SK-N-SH (cell line): ENCODE measurements around the gene RSRC2. TPM values are rescaled to one million over a fixed set of nuclear protein-coding genes. Genes with fewer than 3 reads are reported as not detected.

Experiments used
- CTCF ChIA-PET: fragments of 300-600, 350-600 bp; formaldehyde crosslinking; extraction: SDS; loops from one replicate; lab custom pipeline; 2021; lab: Yijun Ruan, JAX
- POLR2A ChIA-PET: fragments of 350-600 bp; sonication (Branson Sonifier 250); formaldehyde crosslinking; extraction: SDS; loops from one replicate; lab custom pipeline; 2020; ENCODE audit warnings: antibody characterized with exemption, inconsistent platforms; lab: Yijun Ruan, JAX
- DNase-seq: peaks from one replicate; pipeline ENCODE4 v3.0.0; 2012
- H2AFZ ChIP-seq: fragments of 200-600 bp; sonication (generic); 2 replicates; pipeline ENCODE4 v1.8.1; 2016; ENCODE audit warnings: antibody characterized with exemption, mild to moderate bottlenecking, low read depth
- H3F3A ChIP-seq: fragments of 200-600 bp; sonication (generic); replicated peaks from 2 replicates; pipeline ENCODE3; 2016; ENCODE audit warnings: antibody characterized with exemption, mild to moderate bottlenecking; ENCODE audit not compliant: insufficient read depth
- H3K27ac ChIP-seq, 2 experiments: fragments of 200-500 bp in 1 of 2; fragments of 200-600 bp in 1 of 2; sonication (Bioruptor generic) in 1 of 2; sonication (generic), shearing (Covaris generic) in 1 of 2; 2 replicates each; pipeline versions ENCODE4 v1.5.1 to v1.6.1; 2014 to 2016; ENCODE audit warnings: low read depth in 2 of 2, inconsistent platforms in 1 of 2, low read length in 1 of 2, mild to moderate bottlenecking in 1 of 2, mixed read lengths in 1 of 2
- H3K27me3 ChIP-seq: fragments of 200-600 bp; sonication (generic), shearing (Covaris generic); 2 replicates; pipeline ENCODE4 v1.6.1; 2016; ENCODE audit warnings: mixed run types; ENCODE audit not compliant: insufficient read depth
- H3K36me3 ChIP-seq, 2 experiments: fragments of 200-500 bp in 1 of 2; fragments of 200-600 bp in 1 of 2; sonication (Bioruptor generic) in 1 of 2; sonication (generic) in 1 of 2; replicated peaks in 1 of 2; 2 replicates each; pipeline versions ENCODE3 to v1.5.1; 2014 to 2016; ENCODE audit warnings: low read length in 1 of 2, mild to moderate bottlenecking in 1 of 2; ENCODE audit not compliant: insufficient read depth in 2 of 2, control insufficient read depth in 1 of 2
- H3K4me1 ChIP-seq, 2 experiments: fragments of 200-500 bp in 1 of 2; fragments of 200-600 bp in 1 of 2; sonication (Bioruptor generic) in 1 of 2; sonication (generic), shearing (Covaris generic) in 1 of 2; 2 replicates each; pipeline versions ENCODE4 v1.5.1 to v1.6.1; 2014 to 2016; ENCODE audit warnings: low read depth in 1 of 2, low read length in 1 of 2, mixed run types in 1 of 2; ENCODE audit not compliant: insufficient read depth in 2 of 2, control insufficient read depth in 1 of 2
- H3K4me2 ChIP-seq: fragments of 200-600 bp; sonication (generic), shearing (Covaris generic); 2 replicates; pipeline ENCODE4 v1.6.1; 2017; ENCODE audit warnings: mixed run types
- H3K4me3 ChIP-seq, 2 experiments: fragments of 200-500 bp in 1 of 2; fragments of 200-600 bp in 1 of 2; sonication (Bioruptor generic) in 1 of 2; sonication (generic), shearing (Covaris generic) in 1 of 2; 2 replicates each; pipeline versions ENCODE4 v1.5.1 to v1.8.1; 2014 to 2016; ENCODE audit warnings: low read depth in 2 of 2, inconsistent platforms in 1 of 2, low read length in 1 of 2, mild to moderate bottlenecking in 1 of 2, mixed read lengths in 1 of 2, moderate library complexity in 1 of 2
- H3K79me2 ChIP-seq: fragments of 200-600 bp; sonication (generic); 2 replicates; pipeline ENCODE4 v1.8.1; 2017; ENCODE audit warnings: mild to moderate bottlenecking; ENCODE audit not compliant: insufficient read depth
- H3K9ac ChIP-seq: fragments of 200-600 bp; sonication (generic); 2 replicates; pipeline ENCODE4 v1.6.1; 2017; ENCODE audit warnings: mixed run types
- H3K9me2 ChIP-seq: fragments of 200-600 bp; sonication (generic); 2 replicates; pipeline ENCODE4 v1.6.1; 2017; ENCODE audit warnings: mixed run types
- H3K9me3 ChIP-seq: fragments of 200-600 bp; sonication (generic); 2 replicates; pipeline ENCODE4 v1.6.1; 2017; ENCODE audit warnings: mixed run types, mild to moderate bottlenecking, moderate library complexity
- H4K20me1 ChIP-seq: fragments of 200-600 bp; sonication (generic); 2 replicates; pipeline ENCODE4 v1.6.1; 2017; ENCODE audit warnings: mild to moderate bottlenecking, mixed run types; ENCODE audit not compliant: insufficient read depth
- FOSL2 ChIP-seq: IDR thresholded peaks from 2 replicates; pipeline ENCODE4 v1.4.0; 2012; ENCODE audit warnings: low read depth, mild to moderate bottlenecking, moderate library complexity, borderline replicate concordance
- MAX ChIP-seq: IDR thresholded peaks from 2 replicates; pipeline ENCODE4 v1.4.0; 2012; ENCODE audit warnings: low read depth
- NRF1 ChIP-seq: IDR thresholded peaks from 2 replicates; pipeline ENCODE4 v1.6.1; 2012; ENCODE audit warnings: low read depth, mild to moderate bottlenecking, low read length
- RAD21 ChIP-seq: IDR thresholded peaks from 2 replicates; pipeline ENCODE4 v1.6.1; 2012; ENCODE audit warnings: mild to moderate bottlenecking, low read length
- RXRA ChIP-seq: IDR thresholded peaks from 2 replicates; pipeline ENCODE4 v1.4.0; 2012; ENCODE audit warnings: low read depth, mild to moderate bottlenecking, borderline replicate concordance
- SMC3 ChIP-seq: IDR thresholded peaks from 2 replicates; pipeline ENCODE4 v1.6.1; 2012; ENCODE audit warnings: low read depth, low read length, improper control_type of control experiment
- USF1 ChIP-seq: IDR thresholded peaks from 2 replicates; pipeline ENCODE4 v1.4.0; 2012; ENCODE audit warnings: low read depth, borderline replicate concordance
- WGBS: methylation state at CpG from one replicate; pipeline ENCODE4 v1.1.6; 2017; ENCODE audit warnings: low lambda C conversion rate; 5-methylcytosine and 5-hydroxymethylcytosine counted together
- polyA plus RNA-seq, 3 experiments: library from polyadenylated mRNA; depleted of rRNA; stranded (reverse); fragments of >200 nt; gene quantifications; 2 replicates each; pipeline ENCODE4 v1.2.3, GENCODE V29; 2012

RSRC2 gene
- polyA plus RNA-seq, 1 of the 3 experiments (the other 2 are of a cell fraction): 24.8 TPM

- WGBS: 90% methylated on average over 5 of the region's 5 CpGs
- peaks cover 46% of the 10 kb centered on the region for H3K79me2 ChIP-seq
- H3K4me3 ChIP-seq: no peak overlapping the region
- no peak for DNase-seq
- H3K9ac ChIP-seq: no peak overlapping the region
- ChIA-PET CTCF (no interaction called here), POLR2A (no interaction called here)
- H3K4me1 ChIP-seq: no peaks in the 10 kb centered on the region
- H3K27me3 ChIP-seq: no peaks in the 10 kb centered on the region
- H2AFZ ChIP-seq: no peak overlapping the region
- H3K36me3 ChIP-seq: peaks cover 67 to 84% of the 10 kb centered on the region in 2 experiments
- H3K9me2 ChIP-seq: no peaks in the 10 kb centered on the region
- no peaks in the 10 kb centered on the region for H3K9me3 ChIP-seq
- no peak overlapping the region for H3K4me2 ChIP-seq
- peaks cover 95% of the 10 kb centered on the region for H3F3A ChIP-seq
- no peak for TF ChIP-seq NRF1
- no peak for TF ChIP-seq MAX
- TF ChIP-seq RAD21: no peak
- no peak for TF ChIP-seq USF1
- no peak for TF ChIP-seq RXRA
- no peak for TF ChIP-seq SMC3
- H3K27ac ChIP-seq: no peak overlapping the region
- H4K20me1 ChIP-seq: peaks cover 14% of the 10 kb centered on the region; the same call in 1 of the 2 replicates
Measured at GRCh38 chr12:122506393-122506938, 20.3 kb downstream of the RSRC2 start.

GRCh38 chr12:122505419-122506051 lies 21.2 kb downstream of the RSRC2 start:
- Histone ChIP-seq H3K36me3 (peaks cover 57 to 74% of the 10 kb centered on the region in 2 experiments), H2AFZ (no peak overlapping the region)
- 88% methylated on average over 11 of the region's 11 CpGs for WGBS

More at GRCh38 chr12:122505419-122506051, 21.2 kb downstream of the RSRC2 start:
- Histone ChIP-seq H4K20me1 (peaks cover 14% of the 10 kb centered on the region; the same call in 1 of the 2 replicates), H3K27ac (no peak overlapping the region), H3K4me3 (no peak overlapping the region), H3F3A (peaks cover 91% of the 10 kb centered on the region)
- no peak for TF ChIP-seq FOSL2
- TF ChIP-seq, all 33 proteins: peak for 0
- ChIA-PET POLR2A (no interaction called here), CTCF (interaction anchor here (1.2 kb wide), 1 partner anchor 34 kb away, joined by 3 read pairs; no protein-coding TSS in a partner anchor)
- no peak overlapping the region for H3K9ac ChIP-seq
- no peaks in the 10 kb centered on the region for H3K27me3 ChIP-seq
- 0 out of 4 replicates have a peak, but pooled peaks cover 0 to 3% of the 10 kb centered on the region in 2 experiments for H3K4me1 ChIP-seq
- H3K9me2 ChIP-seq: no peaks in the 10 kb centered on the region
- no peaks in the 10 kb centered on the region for H3K9me3 ChIP-seq
- H3K4me2 ChIP-seq: no peak overlapping the region
- no peak for DNase-seq
- H3K79me2 ChIP-seq: peaks cover 36% of the 10 kb centered on the region
